ACHN (cell line): ENCODE data around the gene PPIL6.
"Not testable (repeated sequence)": the region's sequence is repeated elsewhere in the genome, so short reads cannot be mapped to it uniquely, and the experiment has no call there.

Source experiments
- DNase-seq: peaks from one replicate; pipeline ENCODE4 v3.0.0-alpha.2; 2015
- in situ Hi-C: cut with HindIII; loops from 2 replicates; pipeline ENCODE4 v1.10.0; 2017; ENCODE audit warnings: low sequenced_read_pairs, low pct_ligation_motif_present, low pct_unique_long_range_greater_than_20kb

Gene PPIL6

DNA sequence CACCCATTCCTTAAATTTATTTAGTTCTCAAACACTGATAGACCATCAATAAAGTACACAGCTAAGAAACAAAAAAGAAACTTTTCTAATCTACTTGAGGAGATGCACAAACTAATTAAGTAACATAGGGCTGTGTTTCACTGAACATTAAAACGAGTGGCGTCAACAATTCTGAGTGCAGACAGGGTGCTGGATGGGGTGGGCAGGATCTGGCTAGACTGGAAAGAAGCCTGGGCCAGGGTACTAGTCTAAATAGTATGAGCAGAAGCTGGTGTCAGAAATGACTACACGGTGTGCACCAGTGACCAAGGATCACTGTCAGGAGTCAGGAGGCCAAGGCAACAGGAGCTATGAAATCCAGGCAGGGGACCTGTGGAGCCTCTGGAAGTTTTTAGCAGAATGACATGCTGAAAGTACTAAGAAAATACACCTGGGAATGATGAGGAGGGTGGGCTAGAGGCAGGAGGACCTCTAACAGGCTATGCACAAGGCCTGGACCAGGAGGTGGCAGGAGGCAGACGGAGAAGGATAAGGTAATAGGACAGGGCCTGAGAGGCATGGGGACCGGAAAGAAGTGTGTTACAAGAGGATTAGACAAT, 29.3 kb upstream of the PPIL6 start:
- in situ Hi-C loops: no loop called here
- DNase-seq: no peak

DNA sequence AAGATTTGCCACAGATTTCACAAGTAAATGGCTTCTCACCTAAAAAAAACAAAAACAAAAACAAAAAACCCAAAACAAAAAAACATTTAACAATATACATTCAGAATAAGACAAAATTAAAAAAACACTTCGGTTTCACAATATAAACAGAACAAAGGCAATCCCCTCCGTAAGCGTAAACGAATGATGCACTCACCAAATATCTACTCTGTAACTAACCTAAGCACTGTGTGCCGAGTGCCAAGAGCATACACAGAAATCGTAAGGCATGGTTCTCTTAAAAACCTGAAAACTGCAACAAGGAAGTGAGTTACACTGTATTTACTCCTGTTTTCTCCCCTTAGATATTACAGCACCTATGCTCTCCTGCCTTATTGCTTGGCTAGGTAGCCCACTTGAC, 27.3 kb upstream of the PPIL6 start:
- DNase-seq: no peak
- in situ Hi-C loops: no loop called here

DNA sequence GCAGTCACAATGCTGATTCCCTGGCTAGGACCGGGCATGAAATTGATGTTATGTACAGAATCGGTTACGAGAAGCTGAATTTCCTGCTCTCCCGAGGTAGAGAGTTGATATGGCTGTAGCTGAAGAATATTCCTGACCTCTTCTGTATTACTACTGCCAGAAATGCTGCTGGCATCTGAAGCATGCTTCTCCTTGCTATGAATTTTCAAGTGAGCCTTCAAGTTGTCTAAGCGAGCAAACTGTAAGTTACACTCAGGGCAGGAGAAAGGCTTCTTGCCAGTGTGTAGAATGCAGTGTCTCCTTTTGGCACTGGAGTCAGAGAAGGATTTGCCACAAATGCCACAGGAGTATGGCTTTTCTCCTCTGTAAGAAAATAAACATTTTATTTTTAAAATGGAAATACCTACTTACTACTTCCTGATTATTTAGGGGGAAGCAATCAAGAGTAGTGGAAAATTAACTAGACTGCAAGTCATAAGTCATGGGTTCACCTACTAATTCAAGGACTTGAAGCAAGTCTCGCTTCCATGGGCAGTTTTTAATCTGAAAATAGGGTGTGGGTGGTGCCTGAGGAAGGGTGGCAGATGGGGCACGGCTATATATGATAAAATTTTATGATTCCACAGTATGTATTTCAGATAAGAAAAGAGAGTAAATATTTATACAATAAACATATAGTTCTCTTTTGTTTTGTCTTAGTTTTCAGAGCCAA, 25.9 kb upstream of the PPIL6 start:
- no peak for DNase-seq
- in situ Hi-C loops: no loop called here

DNA sequence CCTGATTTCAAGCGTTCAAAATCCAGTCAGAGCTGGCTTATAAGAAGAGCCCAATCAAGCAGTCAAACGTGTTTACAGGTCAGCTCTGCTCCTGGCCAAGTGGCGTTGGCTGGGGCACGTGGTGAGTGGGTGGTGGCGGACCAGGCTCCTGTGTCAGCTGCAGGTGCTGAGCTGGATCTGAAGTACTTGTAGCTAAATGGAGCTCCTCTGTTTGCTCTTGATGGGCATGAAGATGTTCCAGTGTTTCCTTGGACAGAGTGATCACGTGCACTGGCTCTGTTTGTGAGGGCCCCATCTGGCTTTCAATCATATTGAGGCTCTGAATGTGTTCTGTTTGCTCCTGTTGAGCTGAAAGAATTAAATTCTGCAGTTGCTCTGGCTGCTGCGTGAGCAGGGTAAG, 25.3 kb upstream of the PPIL6 start:
- no peak for DNase-seq
- in situ Hi-C loops: no loop called here

DNA sequence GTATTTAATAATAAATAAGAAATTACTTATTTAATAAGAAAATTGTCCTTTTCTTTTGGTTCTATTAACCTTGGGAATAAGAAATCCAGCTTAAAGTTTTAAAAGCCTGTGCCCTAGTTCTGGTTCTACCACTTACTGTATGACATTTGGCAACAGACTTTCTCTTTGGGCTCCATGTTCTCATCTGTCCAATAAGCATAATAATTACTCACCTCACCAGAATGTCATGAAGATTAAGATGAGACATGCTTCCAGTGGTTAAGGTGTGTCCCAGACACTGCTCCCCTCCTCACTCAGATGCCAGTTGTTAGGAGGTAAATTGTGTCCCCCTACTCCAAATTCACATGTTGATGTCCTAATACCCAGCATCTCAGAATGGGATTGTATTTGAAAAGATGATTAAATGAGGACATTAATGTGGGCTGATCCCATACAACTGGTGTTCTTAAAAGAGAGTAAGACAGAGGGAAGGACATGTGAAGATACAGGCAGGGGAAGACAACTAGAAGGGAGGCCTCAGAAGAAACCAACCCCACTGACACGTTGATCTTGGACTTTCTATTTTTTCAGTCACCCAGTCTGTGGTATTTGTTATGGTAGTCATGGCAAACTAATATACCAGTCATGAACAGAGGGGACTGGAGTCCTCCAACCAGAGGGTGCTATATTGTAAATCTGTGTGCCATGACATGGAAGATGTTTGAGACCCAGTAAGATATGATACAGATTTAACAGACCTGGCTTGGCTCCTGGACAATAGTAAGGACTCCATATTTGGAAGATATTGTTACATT, 21.5 kb upstream of the PPIL6 start:
- in situ Hi-C loops: no loop called here

DNA sequence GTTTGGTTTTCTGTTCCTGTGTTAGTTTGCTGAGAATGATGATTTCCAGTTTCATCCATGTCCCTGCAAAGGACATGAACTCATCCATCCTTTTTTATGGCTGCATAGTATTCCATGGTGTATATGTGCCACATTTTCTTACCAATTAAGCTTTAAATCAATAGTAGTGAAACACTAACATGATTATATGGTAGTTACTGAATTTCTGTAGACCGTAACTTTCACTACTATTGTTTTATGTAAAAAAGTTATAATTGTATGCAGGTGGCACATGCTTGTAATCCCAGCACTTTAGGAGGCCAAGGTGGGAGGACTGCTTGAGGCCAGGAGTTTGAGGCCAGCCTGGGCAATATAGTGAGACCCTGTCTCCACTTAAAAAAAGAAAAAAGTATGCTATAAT, 20.8 kb upstream of the PPIL6 start:
- DNase-seq, in situ Hi-C loops: not testable (repeated sequence)

More for the DNA sequence above, 21.5 kb upstream of the PPIL6 start:
- no peak for DNase-seq

DNA sequence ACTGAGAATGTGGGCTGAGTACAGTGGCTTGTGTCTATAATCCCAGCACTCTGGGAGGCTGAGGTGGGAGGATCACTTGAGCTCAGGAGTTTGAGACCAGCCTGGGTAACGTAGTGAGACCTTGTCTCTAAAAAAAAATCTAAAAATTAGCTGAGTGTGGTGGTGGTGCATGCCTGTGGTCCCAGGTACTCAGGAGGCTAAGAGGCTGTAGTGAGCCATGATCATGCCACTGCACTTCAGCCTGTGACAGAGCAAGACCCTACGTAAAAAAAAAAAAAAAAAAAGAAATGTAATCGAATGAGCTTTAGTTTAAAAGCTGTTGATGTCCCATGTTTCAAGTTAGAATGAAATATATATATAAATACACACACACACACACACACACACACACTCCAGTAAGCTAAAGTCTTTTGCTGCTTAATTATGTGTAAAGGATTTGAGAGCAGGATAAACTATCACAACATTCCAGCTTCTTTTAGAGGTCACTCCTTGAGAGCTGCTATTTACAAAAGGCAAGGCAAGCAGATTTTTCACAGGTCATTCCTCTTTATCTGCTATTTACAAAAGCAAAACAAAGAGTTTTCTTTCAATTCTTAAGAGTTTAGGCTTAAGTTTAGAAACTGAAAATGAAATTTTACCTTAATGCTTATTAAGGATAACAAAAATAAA, 19.9 kb upstream of the PPIL6 start:
- in situ Hi-C loops: no loop called here
- DNase-seq: no peak

DNA sequence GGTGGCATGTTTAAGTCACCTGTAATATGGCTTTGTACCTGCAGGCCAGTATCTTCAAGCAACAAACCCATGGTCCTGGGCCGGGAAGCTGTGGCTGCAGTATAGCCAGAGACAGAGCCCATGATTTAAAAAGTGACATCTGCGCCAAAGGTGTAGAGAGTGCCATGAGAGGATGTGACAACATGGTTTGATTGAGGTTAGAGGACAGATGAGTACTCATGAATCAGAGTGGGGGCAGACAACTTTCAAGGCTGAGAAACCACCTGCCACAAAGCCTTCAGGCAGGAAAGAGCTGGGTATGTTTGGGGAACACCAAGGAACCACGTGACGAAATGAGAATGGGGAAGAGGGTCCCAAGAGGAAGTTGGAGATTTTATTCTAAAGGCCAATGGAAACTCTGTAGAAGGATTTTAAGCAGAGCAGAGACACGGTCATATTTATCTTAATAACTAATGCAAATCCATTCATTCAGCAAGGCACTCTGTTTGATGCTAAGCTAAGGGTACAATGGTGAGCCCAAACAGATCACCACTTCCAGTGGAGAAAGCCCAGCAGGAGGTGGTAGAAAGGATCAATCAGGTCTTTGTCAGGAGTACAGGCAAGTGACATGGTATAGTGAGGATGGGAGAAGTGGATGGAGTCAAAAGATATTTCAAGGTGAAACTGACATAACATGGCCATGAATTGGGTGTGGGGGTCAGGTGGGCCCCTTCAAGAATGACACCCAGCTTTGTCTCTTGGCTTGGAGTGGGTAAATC, 18.5 kb upstream of the PPIL6 start:
- no peak for DNase-seq
- in situ Hi-C loops: no loop called here

DNA sequence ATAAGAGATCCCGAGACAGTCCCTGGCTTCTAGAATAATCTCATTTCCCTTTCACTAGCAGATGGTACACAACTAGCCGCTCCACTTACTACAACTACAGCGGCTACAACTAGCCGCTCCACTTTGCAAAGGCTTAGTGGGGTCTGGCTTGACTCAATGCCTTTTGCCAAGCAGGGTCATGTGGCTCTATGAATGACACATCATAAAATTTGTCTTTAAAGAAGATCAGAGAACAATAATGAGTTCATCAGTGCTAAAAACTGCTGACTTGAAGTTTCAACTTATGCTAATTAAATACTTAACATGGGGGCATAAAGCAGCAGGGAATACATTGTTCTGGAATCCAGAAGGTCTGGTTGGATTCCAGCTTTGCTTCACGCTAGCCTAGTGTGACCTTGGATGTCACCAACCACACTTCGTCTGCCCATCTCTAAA, 17.2 kb upstream of the PPIL6 start:
- in situ Hi-C loops: no loop called here
- DNase-seq: no peak

DNA sequence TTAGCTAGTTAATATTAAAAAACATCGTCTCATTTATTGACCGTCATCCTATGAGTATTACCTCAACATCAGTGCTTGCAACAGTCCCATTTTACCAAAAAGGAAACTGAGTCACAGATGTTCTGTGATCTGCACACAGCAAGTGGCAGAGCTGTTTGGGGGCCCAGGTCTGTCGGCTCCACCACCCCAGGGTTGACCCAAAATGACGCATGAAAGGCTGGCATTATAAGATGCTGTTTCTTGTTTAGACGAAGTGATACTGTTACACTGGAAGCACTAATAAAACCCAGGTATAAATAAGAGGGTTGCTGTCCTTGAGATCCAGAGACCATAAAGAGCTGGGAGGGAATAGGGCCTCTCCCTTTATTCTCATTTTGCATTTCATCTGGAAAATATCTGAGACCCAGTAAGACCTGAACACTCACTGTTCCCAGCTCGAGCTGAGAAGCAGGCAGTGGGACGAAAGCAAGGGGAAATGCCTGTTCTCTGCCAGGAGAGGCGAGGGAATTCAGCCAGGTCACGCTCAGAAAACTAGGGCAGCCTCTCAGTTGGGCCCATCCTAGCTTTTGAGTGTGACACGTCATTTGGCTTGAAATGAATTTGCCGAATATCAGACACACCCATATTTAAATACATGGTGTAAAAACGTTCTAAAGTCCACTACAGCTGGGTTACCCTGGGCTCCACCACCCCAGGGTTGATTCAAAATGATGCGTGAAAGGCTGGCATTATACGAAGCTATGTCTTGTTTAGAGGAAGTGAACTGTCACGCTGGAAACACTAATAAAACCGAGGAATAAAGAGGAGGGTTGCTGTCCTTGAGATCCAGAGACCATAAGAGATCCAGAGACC, 16.5 kb upstream of the PPIL6 start:
- DNase-seq: no peak
- in situ Hi-C loops: no loop called here

DNA sequence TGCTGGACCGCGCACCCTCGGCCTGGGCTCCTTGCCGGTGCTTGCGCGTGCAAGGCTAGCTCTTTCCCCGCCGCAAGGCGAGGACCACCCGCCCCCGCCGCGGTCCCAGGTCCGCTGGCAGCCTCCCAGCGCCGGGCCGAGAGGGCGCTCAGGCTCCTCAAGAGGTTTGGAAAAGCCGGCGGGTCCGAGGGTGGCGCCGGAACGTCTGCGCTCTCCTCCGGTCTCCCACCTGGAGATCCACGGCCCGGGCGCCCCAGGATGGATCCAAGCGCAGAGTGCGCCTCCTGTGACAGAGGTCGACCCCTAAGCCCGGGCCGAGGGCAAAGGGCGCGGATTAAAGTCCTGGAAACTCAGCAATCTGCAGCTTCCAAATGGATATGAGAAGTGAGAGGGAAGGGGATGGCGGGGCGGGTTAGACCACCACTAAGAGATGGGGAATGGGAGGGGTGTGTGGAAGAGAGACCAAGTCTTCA, 15.7 kb upstream of the PPIL6 start:
- in situ Hi-C loops: no loop called here
- DNase-seq: peak; percentile 31

DNA sequence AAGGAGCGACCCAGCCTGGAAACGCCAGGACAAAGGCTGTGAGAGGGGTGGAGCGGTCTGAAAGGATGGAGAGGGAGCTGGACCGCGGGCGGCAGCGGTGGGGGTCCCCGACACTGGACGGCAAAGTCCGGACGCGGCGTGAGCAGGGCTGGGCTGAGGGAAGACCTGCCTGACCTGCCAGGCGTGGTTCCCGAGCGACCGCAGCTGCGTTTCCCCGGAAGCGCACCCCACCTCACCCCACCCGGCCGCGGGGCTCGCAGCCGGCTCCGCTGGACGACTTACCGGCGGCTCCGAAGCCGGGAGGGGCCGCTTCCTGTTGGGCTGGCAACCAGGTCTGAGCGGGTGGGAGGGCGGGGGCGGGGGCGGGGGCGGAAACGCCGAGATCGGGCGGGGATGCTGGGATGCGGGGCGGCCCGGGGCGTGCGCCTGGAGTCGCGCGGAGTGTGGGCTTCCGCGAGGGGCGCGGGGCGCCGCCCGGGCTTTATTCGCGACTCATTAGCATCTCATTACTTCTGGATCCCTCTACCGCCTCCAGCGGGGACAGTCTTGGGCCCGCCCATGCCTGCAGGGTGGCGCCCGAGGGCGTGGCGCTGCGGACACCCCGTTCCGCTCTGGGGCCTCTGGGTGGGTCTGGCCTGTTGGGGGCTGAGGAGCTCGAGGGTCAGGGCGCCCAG, 15.1 kb upstream of the PPIL6 start, which contains the start of gene MICAL1:
MICAL1 (minus strand) TSS at position 336 of the 674 bp plus-strand sequence. CDS start 1,576 bp downstream, outside the sequence.
- peak; percentile 51 for DNase-seq
- in situ Hi-C loops: no loop called here

DNA sequence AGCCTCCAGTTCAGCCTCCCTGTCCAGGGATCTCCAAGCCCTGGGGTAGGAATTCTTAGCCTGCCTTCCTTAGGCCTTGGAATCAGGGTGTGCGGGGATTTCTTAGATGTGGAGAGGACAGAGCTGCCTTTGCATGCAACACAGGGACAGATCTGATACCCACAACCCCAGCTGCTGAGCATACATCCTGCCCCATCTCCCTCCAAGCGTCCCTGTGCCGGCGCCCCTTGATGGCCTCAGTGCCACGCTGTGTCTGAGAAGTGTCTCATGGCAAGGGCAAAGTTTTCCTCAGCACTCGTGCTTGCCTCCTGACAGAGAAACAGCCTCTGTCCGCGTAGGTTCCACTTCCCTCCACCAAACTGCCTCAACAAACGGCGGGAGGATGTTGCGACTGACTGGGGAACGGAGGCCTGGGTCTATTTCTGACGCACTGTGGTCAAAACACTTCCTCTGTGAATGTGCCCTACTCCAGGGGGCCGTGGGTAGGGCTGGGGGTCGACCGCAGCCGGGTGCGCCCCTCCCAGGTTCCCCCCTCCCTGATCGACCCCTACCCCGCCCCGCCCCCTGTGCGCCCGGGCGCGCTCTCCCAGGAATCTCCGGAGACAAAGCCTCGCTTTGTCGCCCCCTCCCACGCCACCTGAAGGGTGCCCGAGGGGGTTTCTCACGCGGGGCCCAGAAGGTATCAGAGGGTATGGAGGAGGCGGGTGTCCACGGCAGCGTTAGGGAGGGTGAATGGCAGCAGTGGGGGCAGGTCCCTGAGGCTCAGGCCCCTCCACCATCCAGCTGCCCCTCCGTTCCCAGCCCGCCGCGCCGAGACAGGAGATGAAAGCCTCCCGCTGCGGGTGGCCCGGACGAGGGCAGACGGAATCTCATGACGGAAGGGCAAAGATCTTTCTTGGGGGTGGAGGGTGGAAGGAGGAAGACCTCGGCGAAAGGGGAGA, 14.3 kb upstream of the PPIL6 start:
- in situ Hi-C loops: no loop called here
- peak; percentile 14 for DNase-seq

DNA sequence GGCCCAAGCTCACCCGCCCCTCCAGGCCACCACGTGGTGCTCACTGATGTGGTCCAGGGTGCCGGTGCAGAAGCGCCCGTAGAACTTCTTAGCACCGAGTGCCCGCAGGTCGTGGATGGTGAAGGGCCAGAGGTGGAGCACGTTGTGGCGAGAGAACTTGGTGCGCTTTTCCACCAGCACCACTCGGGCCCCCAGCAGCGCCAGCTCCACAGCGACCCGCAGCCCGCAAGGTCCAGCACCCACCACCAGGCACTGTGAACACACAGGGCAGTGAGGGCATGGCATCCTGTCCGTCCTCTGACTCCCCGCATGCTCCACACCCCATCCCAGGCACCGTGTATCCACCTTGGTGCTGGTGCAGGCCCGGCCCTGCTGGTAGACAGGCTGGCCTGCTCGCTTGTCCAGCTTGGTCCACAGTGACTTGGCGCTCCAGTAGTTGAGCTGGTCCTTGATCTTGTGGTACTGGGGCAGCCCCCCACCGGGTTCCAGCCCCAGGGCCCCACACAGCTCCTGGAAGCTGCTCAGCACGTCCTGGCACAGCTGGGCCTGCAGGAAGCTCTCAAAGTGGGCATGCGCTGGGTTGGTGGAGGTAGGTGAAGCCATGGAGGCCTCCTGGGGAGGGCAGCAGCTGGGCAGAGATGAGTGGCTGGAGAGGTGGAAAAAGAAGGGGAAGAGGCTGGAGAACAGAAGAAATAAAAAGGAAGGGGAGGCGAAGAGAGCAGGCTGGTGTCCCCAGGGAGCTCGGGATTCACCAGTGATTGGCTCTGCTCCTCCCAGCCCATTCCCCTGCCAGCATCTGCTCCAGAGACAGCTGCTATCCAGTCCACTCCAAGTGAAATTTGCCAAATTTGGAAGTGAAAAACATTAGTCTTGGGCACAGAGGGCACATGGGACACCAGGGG, 13.4 kb upstream of the PPIL6 start:
- no peak for DNase-seq
- in situ Hi-C loops: no loop called here

DNA sequence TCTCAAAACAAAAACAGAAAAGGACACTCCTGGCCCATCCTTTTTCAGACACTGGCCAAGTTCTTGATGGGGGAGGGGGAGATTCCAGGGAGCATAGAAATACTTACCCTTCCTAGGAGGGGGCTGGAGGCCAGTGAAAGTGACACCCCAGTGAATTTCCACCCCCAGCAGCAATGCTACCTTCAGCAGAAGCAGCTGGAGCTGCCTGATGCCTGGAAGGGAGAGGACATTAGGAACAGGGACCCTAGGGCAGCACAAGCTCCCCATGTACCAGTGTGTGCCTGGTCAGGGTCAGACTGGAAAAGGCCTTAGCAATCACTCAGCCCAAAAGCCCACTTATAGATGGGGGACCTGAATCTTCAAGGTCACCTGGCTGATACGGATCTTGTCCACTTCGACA, 12.7 kb upstream of the PPIL6 start:
- in situ Hi-C loops: no loop called here
- no peak for DNase-seq
